ENCODE results near the gene KRTAP17-1. TPM values are rescaled to one million over a fixed set of nuclear protein-coding genes. Genes with fewer than 3 reads are reported as not detected.
"Not testable (repeated sequence)": the region's sequence is repeated elsewhere in the genome, so short reads cannot be mapped to it uniquely, and the experiment has no call there.

Gene KRTAP17-1
- total RNA-seq, 1 experiment from 2014 or later, result not detected

- no peaks in the 10 kb centered on the region for H3K79me2 ChIP-seq (ENCODE audit: low read depth)
- 0 out of 2 replicates have a peak, but pooled peaks cover 3% of the 10 kb centered on the region for H3K9me2 ChIP-seq (ENCODE audit: insufficient read depth)
- no peaks in the 10 kb centered on the region for H3K36me3 ChIP-seq (ENCODE audit: low read depth)
- H3K4me2 ChIP-seq, result no peak overlapping the region
- TF ChIP-seq CTCF (conservative IDR thresholded peaks at IDR 0.05), result no peak
- no peak for TF ChIP-seq EZH2 (IDR thresholded peaks at IDR 0.05; ENCODE audit: low read depth)
- ChIA-PET POLR2A (ENCODE audit: unreplicated experiment) (no interaction called here), CTCF (no interaction called here)
- H2AFZ ChIP-seq, result no peak overlapping the region
- H3K4me1 ChIP-seq (replicated peaks; ENCODE audit: insufficient read depth), result peaks cover 16% of the 10 kb centered on the region
- no peaks in the 10 kb centered on the region for H3K27me3 ChIP-seq (ENCODE audit: insufficient read depth, low read depth)
- no peaks in the 10 kb centered on the region for H3K9me3 ChIP-seq (ENCODE audit: insufficient read depth, low read depth)
- no peak overlapping the region for H3K27ac ChIP-seq
- peaks cover 9% of the 10 kb centered on the region; the same call in 1 of the 2 replicates for H3F3A ChIP-seq (ENCODE audit: insufficient read depth, low read depth)
- no peak for DNase-seq
- no peaks in the 10 kb centered on the region for H4K20me1 ChIP-seq (ENCODE audit: insufficient read depth)
- H3K4me3 ChIP-seq, result no peak overlapping the region
- no TSS peak for BruUV-seq (replicated peaks)
- intact Hi-C loops (cut with micrococcal nuclease; ENCODE audit: unreplicated experiment), result no loop called here
Observed at GRCh38 chr17:41354536-41354935, 39.0 kb upstream of the KRTAP17-1 start.

GRCh38 chr17:41352597-41353366 lies 37.3 kb upstream of the KRTAP17-1 start:
- no TSS peak for BruUV-seq (replicated peaks)
- TF ChIP-seq CTCF (conservative IDR thresholded peaks at IDR 0.05) (no peak), EZH2 (IDR thresholded peaks at IDR 0.05; ENCODE audit: low read depth) (no peak)
- Histone ChIP-seq H3K9me3 (ENCODE audit: insufficient read depth, low read depth) (no peaks in the 10 kb centered on the region), H3K9me2 (ENCODE audit: insufficient read depth) (0 out of 2 replicates have a peak, but pooled peaks cover 3% of the 10 kb centered on the region), H3F3A (ENCODE audit: insufficient read depth, low read depth) (peaks cover 21% of the 10 kb centered on the region), H4K20me1 (ENCODE audit: insufficient read depth) (no peaks in the 10 kb centered on the region), H3K27me3 (ENCODE audit: insufficient read depth, low read depth) (no peaks in the 10 kb centered on the region), H2AFZ (no peak overlapping the region), H3K4me3 (no peak overlapping the region), H3K36me3 (ENCODE audit: low read depth) (no peaks in the 10 kb centered on the region), H3K79me2 (ENCODE audit: low read depth) (no peaks in the 10 kb centered on the region), H3K27ac (no peak overlapping the region), H3K4me2 (no peak overlapping the region), H3K4me1 (replicated peaks; ENCODE audit: insufficient read depth) (peaks cover 23% of the 10 kb centered on the region)
- POLR2A ChIA-PET (ENCODE audit: unreplicated experiment), result interaction anchor here (0.6 kb wide), 1 partner anchor 246 kb away, joined by 3 read pairs; no protein-coding TSS in a partner anchor
- peak in 1 of 2 experiments; percentile 52 for DNase-seq
- intact Hi-C loops (cut with micrococcal nuclease; ENCODE audit: unreplicated experiment), result no loop called here
- CTCF ChIA-PET, result no interaction called here

GRCh38 chr17:41351177-41351576 lies 35.7 kb upstream of the KRTAP17-1 start:
- POLR2A ChIA-PET (ENCODE audit: unreplicated experiment), result no interaction called here

GRCh38 chr17:41350381-41350878 lies 34.9 kb upstream of the KRTAP17-1 start, which contains the start of gene KRT33A:
Gene KRT33A, minus strand, starts transcription at chr17:41350828. Its CDS starts 61 bp downstream, at chr17:41350767.
- H3K4me3 ChIP-seq; intact Hi-C loops (cut with micrococcal nuclease; ENCODE audit: unreplicated experiment); BruUV-seq (replicated peaks): not testable (repeated sequence)

More at GRCh38 chr17:41351177-41351576, 35.7 kb upstream of the KRTAP17-1 start:
- Histone ChIP-seq H3K79me2 (ENCODE audit: low read depth) (no peaks in the 10 kb centered on the region), H2AFZ (no peak overlapping the region), H3K27me3 (ENCODE audit: insufficient read depth, low read depth) (no peaks in the 10 kb centered on the region), H4K20me1 (ENCODE audit: insufficient read depth) (no peaks in the 10 kb centered on the region), H3K27ac (no peak overlapping the region), H3K9me2 (ENCODE audit: insufficient read depth) (no peaks in the 10 kb centered on the region), H3F3A (ENCODE audit: insufficient read depth, low read depth) (peaks cover 22% of the 10 kb centered on the region), H3K36me3 (ENCODE audit: low read depth) (no peaks in the 10 kb centered on the region), H3K4me3 (no peak overlapping the region), H3K4me2 (no peak overlapping the region), H3K4me1 (replicated peaks; ENCODE audit: insufficient read depth) (peaks cover 23% of the 10 kb centered on the region), H3K9me3 (ENCODE audit: insufficient read depth, low read depth) (no peaks in the 10 kb centered on the region)
- DNase-seq, result no peak
- CTCF ChIA-PET, result no interaction called here
- intact Hi-C loops (cut with micrococcal nuclease; ENCODE audit: unreplicated experiment), result no loop called here
- TF ChIP-seq EZH2 (IDR thresholded peaks at IDR 0.05; ENCODE audit: low read depth), result no peak
- BruUV-seq (replicated peaks), result no TSS peak

More at GRCh38 chr17:41350381-41350878, 34.9 kb upstream of the KRTAP17-1 start, which contains the start of gene KRT33A:
- H3K36me3 ChIP-seq (ENCODE audit: low read depth); H3K79me2 ChIP-seq (ENCODE audit: low read depth); H3K4me2 ChIP-seq; H3K9me3 ChIP-seq (ENCODE audit: insufficient read depth, low read depth); H3K9me2 ChIP-seq (ENCODE audit: insufficient read depth); H3K27ac ChIP-seq; CTCF ChIA-PET; DNase-seq; H4K20me1 ChIP-seq (ENCODE audit: insufficient read depth); POLR2A ChIA-PET (ENCODE audit: unreplicated experiment); H3K27me3 ChIP-seq (ENCODE audit: insufficient read depth, low read depth); H2AFZ ChIP-seq: not testable (repeated sequence)
- peaks cover 23% of the 10 kb centered on the region for H3K4me1 ChIP-seq (replicated peaks; ENCODE audit: insufficient read depth)
- H3F3A ChIP-seq (ENCODE audit: insufficient read depth, low read depth), result peaks cover 22% of the 10 kb centered on the region
